Colon (tissue), 2 donors: ENCODE data around the gene NUBP1.

ENCODE experiments used
- FAIRE-seq: peaks from 2 replicates; lab custom pipeline; 2012; peaks lifted over from hg19 to GRCh38; lab: Jason Lieb, UNC
- donor health status: control.
- donor health status: control.

Gene NUBP1

DNA sequence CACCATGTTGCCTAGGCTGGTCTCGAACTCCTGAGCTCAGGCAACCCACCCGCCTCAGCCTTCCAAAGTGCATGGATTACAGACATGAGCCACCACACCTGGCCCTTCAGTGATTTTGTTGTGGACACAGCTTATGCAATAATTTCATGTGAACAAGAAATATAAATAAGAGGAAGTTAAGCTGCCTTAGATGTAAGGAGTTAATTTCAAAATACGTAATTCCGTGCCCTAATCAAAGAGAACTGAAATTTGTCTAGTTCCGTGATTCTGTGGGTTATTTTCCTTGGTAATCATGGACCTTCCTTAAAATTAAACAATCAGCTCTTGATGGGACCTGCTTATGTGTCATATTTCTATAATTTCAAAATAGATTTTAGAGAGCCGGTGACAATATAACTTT, 63.1 kb downstream of the NUBP1 start:
- no peak for FAIRE-seq

DNA sequence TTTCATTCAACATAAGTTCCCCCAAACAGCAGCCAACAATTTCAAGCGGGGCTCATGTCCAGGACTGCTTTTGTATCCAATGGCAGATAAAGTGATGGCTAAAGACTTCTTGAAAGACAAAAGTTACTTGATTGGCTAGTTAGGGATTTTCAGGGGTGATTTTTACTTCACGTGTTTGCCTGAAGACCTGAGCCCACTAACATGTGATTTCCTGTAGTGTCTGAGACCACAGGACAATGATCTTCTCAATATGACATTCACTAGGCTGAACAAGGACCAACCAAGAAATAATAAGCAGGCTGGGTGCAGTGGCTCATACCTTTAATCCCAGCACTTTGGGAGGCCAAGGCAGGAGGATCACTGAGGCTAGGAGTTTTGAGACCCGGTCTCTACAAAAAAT, 64.6 kb downstream of the NUBP1 start:
- no peak for FAIRE-seq

DNA sequence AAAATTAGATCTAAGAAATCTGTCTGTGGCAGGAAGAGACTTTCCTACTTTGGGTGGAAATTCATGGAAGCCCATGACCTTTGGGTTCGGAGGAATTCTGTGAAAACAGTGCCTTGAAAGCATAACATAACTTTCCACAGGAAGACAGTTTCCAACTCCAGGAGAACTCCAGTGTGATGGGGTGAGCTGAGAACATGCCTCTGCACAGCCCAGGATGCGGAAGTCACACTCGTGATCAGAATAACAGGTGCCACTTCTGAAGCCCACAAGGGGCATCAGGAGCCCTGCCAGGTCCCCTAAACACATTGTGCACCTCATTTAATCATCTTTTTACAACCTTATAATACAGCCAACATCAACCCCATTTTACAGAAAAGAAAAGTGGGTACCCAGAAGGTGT, 65.2 kb downstream of the NUBP1 start:
- FAIRE-seq = no peak

DNA sequence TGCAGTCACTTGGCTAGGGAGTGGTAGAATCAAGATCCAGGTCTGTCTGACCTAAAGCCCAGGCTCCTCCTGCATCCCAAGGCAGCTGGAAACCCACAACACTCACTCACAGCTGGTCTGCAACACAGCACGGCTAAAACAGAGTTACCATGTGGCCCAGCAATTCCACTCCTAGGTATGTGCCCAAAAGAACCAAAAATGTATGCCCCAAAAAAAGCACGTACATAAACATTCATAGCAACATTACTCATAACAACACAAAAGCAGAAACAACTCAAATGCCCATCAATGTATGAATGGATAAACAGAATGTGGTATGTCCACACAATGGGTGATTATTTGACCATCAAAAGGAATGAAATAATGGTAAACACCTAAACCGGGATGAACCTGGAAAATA, 66.1 kb downstream of the NUBP1 start:
- no peak for FAIRE-seq

DNA sequence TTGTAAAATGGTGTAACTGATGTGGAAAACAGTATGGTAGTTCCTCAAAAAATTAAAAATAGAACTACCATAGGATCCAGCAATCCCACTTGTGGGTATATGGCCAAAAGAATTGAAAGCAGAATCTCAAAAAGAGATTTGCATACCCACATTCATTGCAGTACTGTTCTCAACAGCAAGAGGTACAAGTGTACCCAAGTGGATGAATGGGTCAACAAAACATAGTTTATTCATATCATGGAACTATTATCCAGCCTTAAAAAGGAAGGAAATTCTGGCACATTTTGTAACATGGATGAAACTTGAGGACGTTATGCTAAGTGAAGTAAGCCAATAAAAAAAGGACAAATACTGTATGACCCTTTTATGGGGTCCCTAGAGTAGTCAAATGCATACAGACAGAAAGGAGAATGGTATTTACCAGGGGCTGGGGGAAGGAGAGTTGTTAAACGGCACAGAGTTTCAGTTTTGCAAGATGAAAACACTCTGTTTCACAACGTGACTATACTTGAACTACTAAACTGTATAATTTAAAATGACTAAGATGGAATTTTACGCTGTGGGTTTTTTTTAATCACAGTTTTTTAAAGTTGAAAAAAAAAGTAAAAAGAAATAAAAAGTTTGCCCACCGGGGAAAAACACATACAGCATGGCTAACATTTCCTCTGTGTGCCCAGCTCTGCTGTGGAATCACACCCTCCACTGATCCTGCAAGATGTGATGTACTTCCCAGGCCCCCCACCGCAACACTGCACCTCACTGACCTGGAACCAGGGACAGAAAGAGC, 68.9 kb downstream of the NUBP1 start:
- FAIRE-seq = no peak

DNA sequence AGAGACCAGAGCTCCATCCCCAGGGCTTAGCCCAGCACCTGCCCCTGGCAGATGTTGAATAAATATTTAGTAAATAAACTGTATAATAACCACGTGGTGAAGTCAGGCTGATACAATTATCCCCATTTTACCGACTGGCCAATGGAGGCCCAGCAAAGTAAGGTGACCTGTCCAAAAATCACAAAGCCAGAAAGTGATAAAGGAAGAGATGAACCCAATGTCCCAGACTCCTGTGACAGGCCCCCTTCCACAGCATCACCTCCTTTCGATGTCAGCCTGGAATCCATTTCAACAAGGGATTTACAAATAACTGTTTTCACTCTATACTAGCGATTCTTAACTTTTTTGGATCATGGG, 69.4 kb downstream of the NUBP1 start:
- no peak for FAIRE-seq

DNA sequence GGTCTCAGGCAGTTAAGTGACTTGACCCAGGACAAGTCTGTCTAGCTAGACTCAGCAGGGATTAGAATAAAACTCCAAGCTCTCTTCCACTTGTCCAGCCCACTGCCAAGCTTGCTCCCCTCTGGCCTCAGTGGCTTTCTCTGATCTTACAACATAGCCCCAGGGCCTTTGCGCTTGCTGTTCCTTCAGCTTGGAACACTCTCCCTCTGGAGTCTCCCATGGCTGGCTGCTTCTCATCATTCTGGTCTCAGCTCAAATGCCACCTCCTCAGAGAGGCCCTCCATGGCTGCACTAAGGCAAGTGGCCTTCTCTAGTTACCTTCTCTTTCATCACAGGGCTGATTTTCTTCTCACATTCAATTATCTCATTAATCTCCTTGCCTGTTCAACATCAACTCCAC, 73.9 kb downstream of the NUBP1 start:
- no peak for FAIRE-seq

DNA sequence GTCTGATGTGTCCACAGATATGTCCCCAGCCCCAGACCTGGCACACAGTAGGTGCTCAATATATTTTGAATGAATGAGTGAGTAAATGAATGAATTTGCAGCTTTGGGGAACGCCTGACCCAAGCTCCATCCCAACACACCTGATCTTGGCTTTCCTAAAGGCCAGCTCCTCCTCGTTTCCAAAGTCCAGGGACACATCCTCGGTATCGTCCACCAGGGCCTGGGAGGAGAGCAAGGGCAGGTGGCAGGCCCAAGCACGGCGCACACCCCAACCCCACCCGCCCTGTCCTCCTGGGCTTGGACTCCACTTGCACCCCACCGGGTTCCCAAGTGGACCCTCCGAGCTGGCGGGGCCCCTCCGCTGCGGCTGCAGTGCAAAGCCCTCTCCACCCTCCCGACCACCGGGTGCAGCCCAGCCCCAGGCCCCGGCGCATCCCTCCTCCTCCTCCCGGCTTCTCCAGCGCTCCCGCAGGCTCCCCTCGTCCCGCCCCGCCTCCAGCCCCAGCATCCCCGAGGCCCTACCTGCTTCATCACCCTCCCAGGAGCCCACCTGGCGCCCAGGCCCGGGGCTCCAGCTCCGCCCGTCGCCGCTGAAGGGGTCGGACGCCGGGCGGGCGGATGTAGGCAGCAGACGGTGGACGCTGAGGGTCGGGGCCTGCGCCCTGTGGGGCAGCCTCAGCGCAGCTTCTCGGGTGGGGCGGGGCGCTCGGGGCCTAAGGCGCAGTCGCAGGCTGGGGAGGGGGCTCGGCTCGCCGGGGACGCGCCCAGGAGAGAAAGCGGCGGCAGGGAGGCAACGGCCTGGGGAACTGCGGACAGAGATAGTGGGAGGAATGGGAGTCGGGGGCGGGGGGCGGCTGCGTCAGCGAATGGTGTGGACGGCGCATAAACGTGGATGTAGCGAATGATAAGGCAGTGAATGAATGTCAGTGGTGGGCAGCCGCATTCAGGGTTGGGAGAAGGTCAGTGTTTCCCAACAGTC, 74.6 kb downstream of the NUBP1 start, which contains the start of gene TVP23A:
Gene TVP23A, minus strand, starts transcription at position 832 of the 979 bp plus-strand sequence. Its CDS starts 301 bp downstream, at position 531.
- no peak for FAIRE-seq
